Measurements from ENCODE around the gene MPRIP. TPM values are rescaled to one million over a fixed set of nuclear protein-coding genes. Genes with fewer than 3 reads are reported as not detected.

Gene MPRIP
- total and polyA plus RNA-seq, 2 donors (not counting 1 experiment from before 2014, with no cell fraction given): 130 to 299 TPM

DNA sequence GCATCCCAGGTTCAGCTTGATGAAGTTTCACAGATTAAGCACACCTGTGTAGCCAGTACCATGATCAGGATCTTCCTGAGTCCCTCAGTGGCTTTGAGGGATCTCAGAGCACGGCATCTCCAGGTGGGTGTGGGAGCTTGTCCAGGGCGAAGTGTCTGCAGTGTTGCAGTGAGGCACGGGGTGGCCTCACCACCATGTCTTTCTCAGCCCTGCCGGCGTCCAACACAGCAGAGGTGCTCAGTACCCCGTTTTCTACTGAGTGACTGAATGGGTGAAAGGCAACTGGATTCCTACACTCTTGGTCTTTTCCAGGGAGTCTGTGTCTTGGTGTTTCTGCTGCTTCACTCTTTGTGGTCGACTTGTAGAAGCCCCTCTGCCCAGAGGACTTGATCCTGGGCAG is 63.7 kb downstream of the MPRIP start:
- Histone ChIP-seq H2AFZ (ENCODE audit: insufficient read depth, low read depth, low read length, poor library complexity, severe bottlenecking) (no peak overlapping the region), H4K20me1 (ENCODE audit: control insufficient read depth, insufficient read depth, low read length, poor library complexity, severe bottlenecking) (peaks cover 60% of the 10 kb centered on the region), H3K4me1 (ENCODE audit: control insufficient read depth in 2 of 2, insufficient read depth in 2 of 2, low read length in 2 of 2) (peaks cover 40% of the 10 kb centered on the region in 2 donors), H3K4me2 (replicated peaks; ENCODE audit: low read depth, low read length, poor library complexity, severe bottlenecking) (no peak overlapping the region), H3K79me2 (ENCODE audit: control insufficient read depth, insufficient read depth, low read length) (peaks cover 89% of the 10 kb centered on the region), H3K9me3 (ENCODE audit: control extremely low read depth in 1 of 3, control insufficient read depth in 2 of 3, insufficient read depth in 1 of 3, low read length in 2 of 3) (no peaks in the 10 kb centered on the region), H3K9ac (ENCODE audit: low read length) (no peak overlapping the region), H3K27ac (ENCODE audit: low read length in 2 of 2) (no peak overlapping the region), H3K27me3 (replicated peaks in 1 of 4; ENCODE audit: control extremely low read depth in 1 of 4, control insufficient read depth in 3 of 4, insufficient read depth in 4 of 4, low read length in 3 of 4) (no peaks in the 10 kb centered on the region), H3K36me3 (replicated peaks in 1 of 2; ENCODE audit: control extremely low read depth in 1 of 2, control insufficient read depth in 1 of 2, extremely low read depth in 1 of 2, insufficient read depth in 2 of 2, low read length in 1 of 2) (peaks cover 0 to 22% of the 10 kb centered on the region in 2 experiments), H3K4me3 (ENCODE audit: control extremely low read depth in 1 of 5, extremely low read depth in 1 of 5, insufficient read depth in 1 of 5, low read depth in 2 of 5, low read length in 4 of 5) (no peak overlapping the region)
- intact Hi-C loops (cut with micrococcal nuclease): no loop called here
- Mint-ChIP-seq H3K4me3 (no peak overlapping the region), H3K27me3 (no peaks in the 10 kb centered on the region), H3K9me3 (ENCODE audit: insufficient read depth) (no peaks in the 10 kb centered on the region), H3K4me1 (peaks cover 64% of the 10 kb centered on the region), H3K27ac (peak overlapping the region; percentile 80)
- CTCF ChIA-PET: no interaction called here
- POLR2A ChIA-PET: no interaction called here
- DNase-seq: no peak
- TF ChIP-seq, protein P1, sequence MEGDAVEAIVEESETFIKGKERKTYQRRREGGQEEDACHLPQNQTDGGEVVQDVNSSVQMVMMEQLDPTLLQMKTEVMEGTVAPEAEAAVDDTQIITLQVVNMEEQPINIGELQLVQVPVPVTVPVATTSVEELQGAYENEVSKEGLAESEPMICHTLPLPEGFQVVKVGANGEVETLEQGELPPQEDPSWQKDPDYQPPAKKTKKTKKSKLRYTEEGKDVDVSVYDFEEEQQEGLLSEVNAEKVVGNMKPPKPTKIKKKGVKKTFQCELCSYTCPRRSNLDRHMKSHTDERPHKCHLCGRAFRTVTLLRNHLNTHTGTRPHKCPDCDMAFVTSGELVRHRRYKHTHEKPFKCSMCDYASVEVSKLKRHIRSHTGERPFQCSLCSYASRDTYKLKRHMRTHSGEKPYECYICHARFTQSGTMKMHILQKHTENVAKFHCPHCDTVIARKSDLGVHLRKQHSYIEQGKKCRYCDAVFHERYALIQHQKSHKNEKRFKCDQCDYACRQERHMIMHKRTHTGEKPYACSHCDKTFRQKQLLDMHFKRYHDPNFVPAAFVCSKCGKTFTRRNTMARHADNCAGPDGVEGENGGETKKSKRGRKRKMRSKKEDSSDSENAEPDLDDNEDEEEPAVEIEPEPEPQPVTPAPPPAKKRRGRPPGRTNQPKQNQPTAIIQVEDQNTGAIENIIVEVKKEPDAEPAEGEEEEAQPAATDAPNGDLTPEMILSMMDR (IDR thresholded peaks at IDR 0.05): no peak
- TF ChIP-seq EZH2 (IDR thresholded peaks at IDR 0.05; ENCODE audit: borderline replicate concordance, insufficient read depth, low read depth, low read length, poor library complexity, severe bottlenecking): no peak
- ATAC-seq (ENCODE audit: low read depth): no peak
- 98% methylated on average over 7 of the region's 7 CpGs for WGBS (ENCODE audit: insufficient coverage)

DNA sequence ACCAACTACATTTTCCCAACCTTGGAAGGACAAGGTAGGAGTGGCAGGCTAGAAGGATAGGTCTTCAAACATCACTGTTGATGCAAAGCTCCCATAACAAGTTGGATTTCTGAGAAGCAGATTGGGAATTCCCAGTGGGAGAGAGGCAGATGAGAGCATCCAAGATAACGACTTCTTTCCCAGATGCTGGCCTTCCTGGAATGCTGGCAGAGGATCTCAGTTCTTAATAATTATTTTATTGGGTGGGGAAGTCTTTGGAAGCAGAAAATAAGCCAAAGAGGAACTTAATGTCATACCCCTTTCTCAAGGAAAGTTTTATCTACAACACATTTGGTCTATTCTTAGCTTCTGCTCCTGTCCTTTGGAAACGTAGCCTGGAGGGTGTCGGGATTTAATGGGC is 64.5 kb downstream of the MPRIP start:
- H3K4me3 Mint-ChIP-seq: no peak overlapping the region
- peaks cover 46 to 47% of the 10 kb centered on the region in 2 donors for H3K4me1 ChIP-seq (ENCODE audit: control insufficient read depth in 2 of 2, insufficient read depth in 2 of 2, low read length in 2 of 2)
- no peak overlapping the region for H3K4me2 ChIP-seq (replicated peaks; ENCODE audit: low read depth, low read length, poor library complexity, severe bottlenecking)
- H3K9me3 ChIP-seq (ENCODE audit: control extremely low read depth in 1 of 3, control insufficient read depth in 2 of 3, insufficient read depth in 1 of 3, low read length in 2 of 3): no peaks in the 10 kb centered on the region
- TF ChIP-seq EZH2 (IDR thresholded peaks at IDR 0.05; ENCODE audit: borderline replicate concordance, insufficient read depth, low read depth, low read length, poor library complexity, severe bottlenecking): no peak
- TF ChIP-seq, protein P1 (IDR thresholded peaks at IDR 0.05): no peak
- H3K9ac ChIP-seq (ENCODE audit: low read length): no peak overlapping the region
- no peaks in the 10 kb centered on the region for H3K9me3 Mint-ChIP-seq (ENCODE audit: insufficient read depth)
- H2AFZ ChIP-seq (ENCODE audit: insufficient read depth, low read depth, low read length, poor library complexity, severe bottlenecking): no peak overlapping the region
- ChIA-PET CTCF (no interaction called here), POLR2A (no interaction called here)
- H3K4me1 Mint-ChIP-seq: peaks cover 72% of the 10 kb centered on the region
- DNase-seq (no peak), ATAC-seq (ENCODE audit: low read depth) (no peak)
- H3K36me3 ChIP-seq (replicated peaks in 1 of 2; ENCODE audit: control extremely low read depth in 1 of 2, control insufficient read depth in 1 of 2, extremely low read depth in 1 of 2, insufficient read depth in 2 of 2, low read length in 1 of 2): peaks cover 0 to 19% of the 10 kb centered on the region in 2 experiments
- intact Hi-C loops (cut with micrococcal nuclease): no loop called here
- H3K79me2 ChIP-seq (ENCODE audit: control insufficient read depth, insufficient read depth, low read length): peaks cover 93% of the 10 kb centered on the region
- WGBS (ENCODE audit: insufficient coverage): 80% methylated on average over 2 of the region's 3 CpGs
- no peaks in the 10 kb centered on the region for H3K27me3 ChIP-seq (replicated peaks in 1 of 4; ENCODE audit: control extremely low read depth in 1 of 4, control insufficient read depth in 3 of 4, insufficient read depth in 4 of 4, low read length in 3 of 4)
- H4K20me1 ChIP-seq (ENCODE audit: control insufficient read depth, insufficient read depth, low read length, poor library complexity, severe bottlenecking): peaks cover 60% of the 10 kb centered on the region
- peak overlapping the region; percentile 87 for H3K27ac Mint-ChIP-seq
- H3K27me3 Mint-ChIP-seq: no peaks in the 10 kb centered on the region
- H3K4me3 ChIP-seq (ENCODE audit: control extremely low read depth in 1 of 5, extremely low read depth in 1 of 5, insufficient read depth in 1 of 5, low read depth in 2 of 5, low read length in 4 of 5): no peak overlapping the region
- H3K27ac ChIP-seq (ENCODE audit: low read length in 2 of 2): peak overlapping the region in 1 of 2 donors; percentile 74
